Loucy (cell line): Measurements from ENCODE around the gene GGN.

ENCODE experiments used
- H2AFZ ChIP-seq: fragments of 200-600 bp; sonication (generic); 2 replicates; pipeline ENCODE4 v1.6.0; 2016; ENCODE audit warnings: antibody characterized with exemption, mild to moderate bottlenecking, low read length, moderate library complexity
- H3F3A ChIP-seq: fragments of 200-600 bp; 2 replicates; pipeline ENCODE4 v1.6.0; 2016; ENCODE audit warnings: antibody characterized with exemption, low read depth, mild to moderate bottlenecking
- H3K27me3 ChIP-seq: fragments of 200-600 bp; sonication (generic); 2 replicates; pipeline ENCODE4 v1.6.1; 2014; ENCODE audit warnings: low read length, mild to moderate bottlenecking; ENCODE audit not compliant: insufficient read depth, poor library complexity, severe bottlenecking
- H3K36me3 ChIP-seq: fragments of 200-600 bp; sonication (generic); 2 replicates; pipeline ENCODE4 v1.6.1; 2016; ENCODE audit warnings: low read length; ENCODE audit not compliant: insufficient read depth
- H3K4me1 ChIP-seq: fragments of 200-600 bp; sonication (generic); 2 replicates; pipeline ENCODE4 v1.5.1; 2014; ENCODE audit warnings: low read length, mild to moderate bottlenecking; ENCODE audit not compliant: insufficient read depth, poor library complexity, severe bottlenecking
- H3K4me2 ChIP-seq: fragments of 200-600 bp; sonication (generic); 2 replicates; pipeline ENCODE4 v1.6.0; 2014; ENCODE audit warnings: antibody characterized with exemption, low read length, low read depth, mild to moderate bottlenecking; ENCODE audit not compliant: poor library complexity, severe bottlenecking
- H3K4me3 ChIP-seq: fragments of 200-600 bp; sonication (generic); 2 replicates; pipeline ENCODE4 v1.5.1; 2014; ENCODE audit warnings: low read length, mild to moderate bottlenecking, mixed read lengths; ENCODE audit not compliant: poor library complexity, severe bottlenecking
- H3K79me2 ChIP-seq: fragments of 200-600 bp; sonication (generic); 2 replicates; pipeline ENCODE4 v1.6.1; 2014; ENCODE audit warnings: low read length; ENCODE audit not compliant: insufficient read depth
- H3K9ac ChIP-seq: fragments of 200-600 bp; sonication (generic); 2 replicates; pipeline ENCODE4 v1.6.0; 2014; ENCODE audit warnings: mild to moderate bottlenecking, low read depth, low read length, moderate library complexity; ENCODE audit not compliant: poor library complexity, severe bottlenecking
- H3K9me2 ChIP-seq: fragments of 200-600 bp; sonication (generic); replicated peaks from 2 replicates; pipeline ENCODE4 v1.6.1; 2016; ENCODE audit warnings: low read depth, low read length, mixed read lengths
- H3K9me3 ChIP-seq: fragments of 200-600 bp; sonication (generic); 2 replicates; pipeline ENCODE4 v1.6.1; 2014; ENCODE audit warnings: mild to moderate bottlenecking, antibody characterized with exemption, low read length, low read depth; ENCODE audit not compliant: insufficient read depth
- H4K20me1 ChIP-seq: fragments of 200-600 bp; sonication (generic); 2 replicates; pipeline ENCODE4 v1.6.0; 2014; ENCODE audit warnings: antibody characterized with exemption, low read length, mild to moderate bottlenecking; ENCODE audit not compliant: insufficient read depth, poor library complexity, severe bottlenecking
- EZH2phosphoT487 ChIP-seq: fragments of 200-600 bp; IDR thresholded peaks from 2 replicates; pipeline ENCODE4 v1.6.1; 2018; ENCODE audit warnings: antibody characterized with exemption, mild to moderate bottlenecking, moderate library complexity, borderline replicate concordance
- TF ChIP-seq, protein P1 (sequence below): fragments of 200-600 bp; sonication (generic); conservative IDR thresholded peaks from 2 replicates; pipeline ENCODE4 v1.5.1; 2014; ENCODE audit warnings: mild to moderate bottlenecking, antibody characterized with exemption, low read length

Gene GGN

DNA sequence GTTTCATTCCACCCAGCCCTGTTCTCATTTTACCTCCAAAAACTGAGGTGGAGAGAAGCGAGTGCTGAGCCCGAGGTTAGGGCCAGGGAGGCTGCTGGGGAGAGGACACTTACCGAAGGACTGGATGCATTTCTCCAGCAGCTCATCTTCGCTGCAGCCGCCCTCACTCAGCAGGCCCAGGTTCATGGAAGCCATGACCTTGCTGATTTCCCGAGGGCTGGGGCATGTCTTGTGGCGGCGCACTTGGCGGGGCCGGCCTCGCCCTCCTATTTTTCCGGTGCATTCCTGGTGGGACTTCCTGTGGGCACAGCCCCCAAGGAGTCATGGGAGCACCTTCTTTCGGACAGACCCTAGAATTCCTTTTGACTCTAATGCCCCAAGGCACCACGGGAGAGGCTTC, 34.0 kb upstream of the GGN start:
- no peaks in the 10 kb centered on the region for H3K36me3 ChIP-seq
- no peak overlapping the region for H3K4me2 ChIP-seq
- H3K27me3 ChIP-seq, result no peaks in the 10 kb centered on the region
- H3K79me2 ChIP-seq, result no peaks in the 10 kb centered on the region
- no peaks in the 10 kb centered on the region for H3K9me3 ChIP-seq
- TF ChIP-seq EZH2phosphoT487, result no peak
- TF ChIP-seq, protein P1, sequence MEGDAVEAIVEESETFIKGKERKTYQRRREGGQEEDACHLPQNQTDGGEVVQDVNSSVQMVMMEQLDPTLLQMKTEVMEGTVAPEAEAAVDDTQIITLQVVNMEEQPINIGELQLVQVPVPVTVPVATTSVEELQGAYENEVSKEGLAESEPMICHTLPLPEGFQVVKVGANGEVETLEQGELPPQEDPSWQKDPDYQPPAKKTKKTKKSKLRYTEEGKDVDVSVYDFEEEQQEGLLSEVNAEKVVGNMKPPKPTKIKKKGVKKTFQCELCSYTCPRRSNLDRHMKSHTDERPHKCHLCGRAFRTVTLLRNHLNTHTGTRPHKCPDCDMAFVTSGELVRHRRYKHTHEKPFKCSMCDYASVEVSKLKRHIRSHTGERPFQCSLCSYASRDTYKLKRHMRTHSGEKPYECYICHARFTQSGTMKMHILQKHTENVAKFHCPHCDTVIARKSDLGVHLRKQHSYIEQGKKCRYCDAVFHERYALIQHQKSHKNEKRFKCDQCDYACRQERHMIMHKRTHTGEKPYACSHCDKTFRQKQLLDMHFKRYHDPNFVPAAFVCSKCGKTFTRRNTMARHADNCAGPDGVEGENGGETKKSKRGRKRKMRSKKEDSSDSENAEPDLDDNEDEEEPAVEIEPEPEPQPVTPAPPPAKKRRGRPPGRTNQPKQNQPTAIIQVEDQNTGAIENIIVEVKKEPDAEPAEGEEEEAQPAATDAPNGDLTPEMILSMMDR, result no peak
- H4K20me1 ChIP-seq, result no peaks in the 10 kb centered on the region
- H3F3A ChIP-seq, result no peaks in the 10 kb centered on the region
- H2AFZ ChIP-seq, result no peak overlapping the region
- no peak overlapping the region for H3K4me3 ChIP-seq
- H3K9me2 ChIP-seq, result no peaks in the 10 kb centered on the region
- peaks cover 14% of the 10 kb centered on the region for H3K4me1 ChIP-seq
- no peak overlapping the region for H3K9ac ChIP-seq

DNA sequence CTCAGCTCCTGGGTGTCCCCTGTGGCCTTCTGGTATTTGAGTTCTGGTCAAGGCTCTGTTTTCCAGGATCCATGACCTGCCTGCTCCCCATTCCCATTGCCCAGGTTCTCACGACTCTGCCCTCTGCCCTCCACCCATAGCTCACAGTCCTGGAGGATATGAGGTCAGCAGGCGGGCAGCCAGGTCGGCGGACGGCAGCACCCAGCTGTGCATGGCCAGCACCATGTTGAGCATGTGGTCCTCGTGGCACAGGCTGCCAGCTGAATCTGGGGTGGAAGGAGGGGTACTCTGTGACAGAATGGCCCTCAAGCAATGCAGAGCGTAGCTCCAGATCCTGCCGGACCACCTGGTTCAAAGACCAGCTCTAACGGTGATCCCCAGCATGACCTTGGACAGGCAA, 33.1 kb upstream of the GGN start:
- H3K9me3 ChIP-seq, result no peaks in the 10 kb centered on the region
- no peak overlapping the region for H3K9ac ChIP-seq
- no peak overlapping the region for H2AFZ ChIP-seq
- no peak overlapping the region for H3K4me3 ChIP-seq
- H4K20me1 ChIP-seq, result no peaks in the 10 kb centered on the region
- no peaks in the 10 kb centered on the region for H3K9me2 ChIP-seq
- no peaks in the 10 kb centered on the region for H3K79me2 ChIP-seq
- H3K4me2 ChIP-seq, result no peak overlapping the region
- TF ChIP-seq, protein P1, result no peak
- no peak for TF ChIP-seq EZH2phosphoT487
- no peaks in the 10 kb centered on the region for H3K36me3 ChIP-seq
- H3K4me1 ChIP-seq, result peaks cover 9% of the 10 kb centered on the region
- H3K27me3 ChIP-seq, result no peaks in the 10 kb centered on the region
- H3F3A ChIP-seq, result no peaks in the 10 kb centered on the region

DNA sequence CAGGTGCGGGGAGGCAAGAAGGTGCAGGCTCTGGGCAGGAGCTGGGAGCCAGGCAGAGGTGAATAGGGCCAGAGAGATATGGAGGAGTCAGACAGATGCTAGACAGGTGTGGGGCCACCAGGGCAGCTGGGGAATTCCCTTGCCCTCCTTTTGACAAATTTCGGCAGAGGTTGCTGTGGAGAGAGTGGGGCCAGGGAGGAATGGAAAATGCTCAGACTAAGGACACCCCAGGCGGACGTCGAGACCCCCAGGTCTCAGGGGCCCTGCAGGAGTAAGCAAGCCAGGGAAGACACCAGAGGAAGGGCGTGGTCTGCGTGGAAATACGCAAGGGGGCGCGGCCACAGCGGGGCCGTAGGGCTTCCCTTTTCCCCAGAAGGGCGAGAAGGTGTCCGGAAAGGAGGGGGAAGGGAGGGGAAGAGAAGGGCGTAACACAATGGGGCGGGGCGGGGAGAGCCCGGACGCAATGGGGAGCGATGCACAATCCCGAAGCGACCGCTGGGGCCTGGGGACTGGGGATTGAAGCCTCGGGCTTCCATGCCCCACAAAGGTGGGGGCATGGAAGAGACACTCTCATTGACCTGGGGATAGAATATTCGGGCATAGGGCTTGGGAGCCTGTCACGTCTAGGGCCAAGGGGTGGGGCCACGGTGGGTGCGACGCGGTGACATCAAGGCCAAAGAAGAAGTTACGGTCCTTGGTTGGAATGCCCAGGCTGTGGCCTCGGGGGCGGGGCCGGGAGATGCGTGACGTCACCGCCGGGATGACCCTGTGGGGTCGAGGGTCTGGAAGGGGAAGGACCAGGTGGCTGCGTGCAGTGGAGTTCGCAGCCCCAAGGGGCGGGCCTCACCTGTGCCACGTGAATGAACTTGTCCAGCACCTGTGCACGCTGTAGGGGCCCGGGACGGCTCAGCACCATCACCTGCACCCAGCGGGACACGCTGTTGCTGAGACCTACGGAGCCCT, 30.0 kb upstream of the GGN start:
- TF ChIP-seq, protein P1, result no peak
- no peak for TF ChIP-seq EZH2phosphoT487
- Histone ChIP-seq H3F3A (no peaks in the 10 kb centered on the region), H3K9ac (no peak overlapping the region), H4K20me1 (no peaks in the 10 kb centered on the region), H3K79me2 (no peaks in the 10 kb centered on the region), H3K27me3 (no peaks in the 10 kb centered on the region), H3K4me2 (no peak overlapping the region), H2AFZ (no peak overlapping the region), H3K9me3 (no peaks in the 10 kb centered on the region), H3K4me1 (no peaks in the 10 kb centered on the region), H3K9me2 (no peaks in the 10 kb centered on the region), H3K36me3 (no peaks in the 10 kb centered on the region), H3K4me3 (no peak overlapping the region)
